Stimulated activated CD4-positive, alpha-beta T cell treated with anti-CD3 and anti-CD28 coated beads, Interleukin-15, amount 100 ng/mL, for 48 hours (primary cell): ENCODE data around the gene CSH2.
"Not testable (repeated sequence)": the region's sequence is repeated elsewhere in the genome, so short reads cannot be mapped to it uniquely, and the experiment has no call there.

Source experiments
- DNase-seq, 2 donors: peaks; one replicate each; pipeline ENCODE4 v3.0.0-alpha.2; 2020; ENCODE audit warnings: low read depth in 2 of 2

Gene CSH2

GRCh38 chr17:63855185-63855584, 18.3 kb downstream of the CSH2 start:
- no peak for DNase-seq

- DNase-seq = no peak
These were observed 18.8 kb downstream of the CSH2 start for GRCh38 chr17:63854709-63855108.

GRCh38 chr17:63853260-63853659, 20.2 kb downstream of the CSH2 start:
- DNase-seq = no peak

- no peak for DNase-seq
These were observed 23.1 kb downstream of the CSH2 start for GRCh38 chr17:63850401-63850800.

- DNase-seq = peak; percentile 96 to 97
These were observed 24.4 kb downstream of the CSH2 start for GRCh38 chr17:63848834-63849689.

- DNase-seq = no peak
These were observed 25.8 kb downstream of the CSH2 start for GRCh38 chr17:63847525-63848249.

GRCh38 chr17:63845509-63845908, 28.0 kb downstream of the CSH2 start:
- DNase-seq = no peak

GRCh38 chr17:63843910-63844677, 29.4 kb downstream of the CSH2 start:
- no peak for DNase-seq

- DNase-seq = not testable (repeated sequence)
These were observed 30.0 kb downstream of the CSH2 start for GRCh38 chr17:63843387-63843888.

GRCh38 chr17:63842540-63843386, 30.7 kb downstream of the CSH2 start, which contains the start of gene SMARCD2:
Gene SMARCD2 (minus strand): TSS chr17:63842685. CDS start chr17:63842674, 11 bp downstream.
- DNase-seq = peak; percentile 98 to 99

- no peak for DNase-seq
These were observed 31.3 kb downstream of the CSH2 start for GRCh38 chr17:63842173-63842539.

GRCh38 chr17:63841350-63842172, 31.9 kb downstream of the CSH2 start:
- DNase-seq = no peak

GRCh38 chr17:63840591-63841349, 32.7 kb downstream of the CSH2 start:
- no peak for DNase-seq

- DNase-seq = no peak
These were observed 34.8 kb downstream of the CSH2 start for GRCh38 chr17:63838631-63839171.

- no peak for DNase-seq
These were observed 35.4 kb downstream of the CSH2 start for GRCh38 chr17:63837962-63838600.

GRCh38 chr17:63837480-63837879, 36.0 kb downstream of the CSH2 start:
- no peak for DNase-seq

- no peak for DNase-seq
These were observed 36.7 kb downstream of the CSH2 start for GRCh38 chr17:63836811-63837210.

- no peak for DNase-seq
These were observed 38.2 kb downstream of the CSH2 start for GRCh38 chr17:63835167-63835720.
